Heart right ventricle (tissue), 16 donors: ENCODE measurements around the gene KAT2A. TPM values are rescaled to one million over a fixed set of nuclear protein-coding genes. Genes with fewer than 3 reads are reported as not detected.
"Not testable (repeated sequence)": the region's sequence is repeated elsewhere in the genome, so short reads cannot be mapped to it uniquely, and the experiment has no call there.

Experiments used
- ATAC-seq, 8 donors: fragments of 200-7000 bp; cut with Tn5 transposase; one replicate each; pipeline ENCODE4 v1.9.1; 2020; ENCODE audit warnings: mild to moderate bottlenecking in 8 of 8, moderate library complexity in 8 of 8, moderate number of reproducible peaks in 1 of 8
- DNase-seq, 2 donors: peaks; one replicate each; pipeline ENCODE4 v3.0.0-alpha.2; 2020
- H3K27ac ChIP-seq, 10 donors: fragments of 200-600 bp; sonication (generic) in 2 of 10; one replicate each; pipeline versions ENCODE4 v1.5.0 to v1.8.0; 2020 to 2022; ENCODE audit warnings: mild to moderate bottlenecking in 3 of 10
- H3K27me3 ChIP-seq, 7 donors: fragments of 200-600 bp; one replicate each; pipeline ENCODE4 v1.8.0; 2021 to 2022; ENCODE audit warnings: mild to moderate bottlenecking in 2 of 7
- H3K36me3 ChIP-seq, 9 donors: fragments of 200-600 bp; sonication (generic) in 1 of 9; one replicate each; pipeline versions ENCODE4 v1.5.0 to v1.8.0; 2020 to 2022; ENCODE audit warnings: mild to moderate bottlenecking in 2 of 9
- H3K4me1 ChIP-seq, 9 donors: fragments of 200-600 bp; sonication (generic) in 1 of 9; one replicate each; pipeline versions ENCODE4 v1.5.0 to v1.8.0; 2020 to 2022; ENCODE audit warnings: mild to moderate bottlenecking in 4 of 9
- H3K4me3 ChIP-seq, 10 donors: fragments of 200-600 bp; sonication (generic) in 2 of 10; one replicate each; pipeline versions ENCODE4 v1.5.0 to v1.8.0; 2020 to 2022; ENCODE audit warnings: mild to moderate bottlenecking in 7 of 10, moderate library complexity in 2 of 10
- H3K9me3 ChIP-seq, 11 donors: fragments of 200-600 bp in 10 of 11; sonication (generic) in 2 of 11; one replicate each; pipeline versions ENCODE4 v1.5.0 to v1.8.0; 2013 to 2022; ENCODE audit warnings: mild to moderate bottlenecking in 2 of 11, control low read depth in 1 of 11, moderate library complexity in 1 of 11
- WGBS, 2 donors: extraction: QIAGEN DNeasy Blood & Tissue Kit; methylation state at CpG; one replicate each; pipeline ENCODE4 v1.1.7; 2013; ENCODE audit warnings: inconsistent platforms in 1 of 2; 5-methylcytosine and 5-hydroxymethylcytosine counted together
- intact Hi-C, 10 donors: fragments of 100-400 bp; cut with DNase I; formaldehyde crosslinking; loops; one replicate each; pipeline versions ENCODE4 v1.11.1 to v1.14.2; 2022
- polyA plus RNA-seq, 2 donors: library from polyadenylated mRNA; stranded (reverse); fragments of 200-250 nt; gene quantifications; one replicate each; pipeline ENCODE4 v1.2.3, GENCODE V29; 2013
- total RNA-seq, 10 donors: library from RNA; stranded (reverse); fragmentation: NEBNext Ultra II Directional in 3 of 10; extraction: Animal tissue kit (Norgen Biotek cat#: 25700) in 3 of 10; gene quantifications; one replicate each; pipeline versions ENCODE4 v1.2.1 to v1.2.4, GENCODE V29; 2021 to 2023
- TF ChIP-seq, protein P1 (sequence below), 9 donors: fragments of 200-600 bp; sonication (generic) in 2 of 9; IDR thresholded peaks; one replicate each; pipeline versions ENCODE4 v1.5.0 to v1.8.0; 2021 to 2022; ENCODE audit warnings: antibody characterized with exemption in 9 of 9, mild to moderate bottlenecking in 5 of 9, moderate library complexity in 1 of 9
- donor health status: Arrhythmogenic right ventricular cardiomyopathy.
- donor health status: ischemic (EF 13 %, LVEDD 7.1; RV severe dilation, severe dysfunction).
- donor health status: healthy with polysubstance abuse.
- donor health status: DM: no; HTN: yes; CAD: no.
- donor health status: DM: no; HTN: no; CAD: no.
- donor health status: ischemic (EF 25% LVEDD 6.9; RV normal size, moderate dysfunction).
- donor health status: ischemic (EF 25% LVEDD 5.7; RV mildly dilated, moderate dysfunction).
- donor health status: healthy.
- donor health status: DM: yes; HTN: yes; CAD: no.
- donor health status: Ischemic cardiomyopathy.
- donor health status: ischemic (EF 35%, LVEDD 5.7; RV mildly dilated, moderate dysfunction).
- donor health status: nonischemic (EF 11% LVEDD 7.7; RV severe dilation, severe dysfunction).
- donor health status: DM: yes; HTN: yes; CAD: no.
- donor health status: PGD.
- donor health status: ischemic (EF 29% LVEDD 5.4; RV normal size, mild dysfunction).
- donor health status: nonischemic (EF 23%, LVEDD 6.1; RV moderate dilation, normal function).

The KAT2A gene
- total and polyA plus RNA-seq, 12 donors: 9.3 to 118 (median 15.0) TPM

GRCh38 chr17:42159796-42160530 lies 38.8 kb upstream of the KAT2A start:
- no peak overlapping the region for H3K4me3 ChIP-seq
- no peak overlapping the region for H3K27ac ChIP-seq
- peaks cover 0 to 17% (median 3%) of the 10 kb centered on the region in 9 donors for H3K4me1 ChIP-seq
- 76 to 82% methylated on average over 14 of the region's 14 CpGs for WGBS, 2 donors
- no peaks in the 10 kb centered on the region for H3K27me3 ChIP-seq
- DNase-seq: no peak
- TF ChIP-seq, protein P1, sequence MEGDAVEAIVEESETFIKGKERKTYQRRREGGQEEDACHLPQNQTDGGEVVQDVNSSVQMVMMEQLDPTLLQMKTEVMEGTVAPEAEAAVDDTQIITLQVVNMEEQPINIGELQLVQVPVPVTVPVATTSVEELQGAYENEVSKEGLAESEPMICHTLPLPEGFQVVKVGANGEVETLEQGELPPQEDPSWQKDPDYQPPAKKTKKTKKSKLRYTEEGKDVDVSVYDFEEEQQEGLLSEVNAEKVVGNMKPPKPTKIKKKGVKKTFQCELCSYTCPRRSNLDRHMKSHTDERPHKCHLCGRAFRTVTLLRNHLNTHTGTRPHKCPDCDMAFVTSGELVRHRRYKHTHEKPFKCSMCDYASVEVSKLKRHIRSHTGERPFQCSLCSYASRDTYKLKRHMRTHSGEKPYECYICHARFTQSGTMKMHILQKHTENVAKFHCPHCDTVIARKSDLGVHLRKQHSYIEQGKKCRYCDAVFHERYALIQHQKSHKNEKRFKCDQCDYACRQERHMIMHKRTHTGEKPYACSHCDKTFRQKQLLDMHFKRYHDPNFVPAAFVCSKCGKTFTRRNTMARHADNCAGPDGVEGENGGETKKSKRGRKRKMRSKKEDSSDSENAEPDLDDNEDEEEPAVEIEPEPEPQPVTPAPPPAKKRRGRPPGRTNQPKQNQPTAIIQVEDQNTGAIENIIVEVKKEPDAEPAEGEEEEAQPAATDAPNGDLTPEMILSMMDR (IDR thresholded peaks at IDR 0.05): no peak
- H3K9me3 ChIP-seq: peaks cover 0 to 4% (median 0%) of the 10 kb centered on the region in 11 donors
- ATAC-seq: no peak
- H3K36me3 ChIP-seq: no peaks in the 10 kb centered on the region
- intact Hi-C loops: no loop called here

GRCh38 chr17:42155614-42156045 lies 34.5 kb upstream of the KAT2A start:
- intact Hi-C loops: no loop called here
- no peak for ATAC-seq

GRCh38 chr17:42153919-42154742 lies 33.0 kb upstream of the KAT2A start:
- 4 to 6% methylated on average over 15 of the region's 15 CpGs for WGBS, 2 donors
- Histone ChIP-seq H3K4me3 (peak overlapping the region; percentile 69 to 100 (median 86)), H3K4me1 (peaks cover 8 to 59% (median 31%) of the 10 kb centered on the region in 9 donors), H3K27ac (peak overlapping the region; percentile 57 to 97 (median 86)), H3K27me3 (no peaks in the 10 kb centered on the region), H3K36me3 (peaks cover 0 to 33% (median 0%) of the 10 kb centered on the region in 9 donors), H3K9me3 (peaks cover 0 to 4% (median 0%) of the 10 kb centered on the region in 11 donors)
- intact Hi-C loops: no loop called here
- TF ChIP-seq, protein P1 (IDR thresholded peaks at IDR 0.05): no peak
- ATAC-seq (no peak), DNase-seq (no peak)

More at GRCh38 chr17:42155614-42156045, 34.5 kb upstream of the KAT2A start:
- Histone ChIP-seq H3K27me3 (no peaks in the 10 kb centered on the region), H3K4me3 (peak overlapping the region; percentile 5 to 100 (median 86)), H3K27ac (peak overlapping the region in 9 of 10 donors; percentile 55 to 97 (median 69)), H3K9me3 (peaks cover 0 to 4% (median 0%) of the 10 kb centered on the region in 11 donors), H3K4me1 (peaks cover 8 to 44% (median 31%) of the 10 kb centered on the region in 9 donors), H3K36me3 (peaks cover 0 to 18% (median 0%) of the 10 kb centered on the region in 9 donors)
- TF ChIP-seq, protein P1 (IDR thresholded peaks at IDR 0.05): no peak
- DNase-seq: no peak
- 24 to 29% methylated on average over 17 of the region's 17 CpGs for WGBS, 2 donors

GRCh38 chr17:42146911-42147607 lies 25.9 kb upstream of the KAT2A start:
- TF ChIP-seq, protein P1 (IDR thresholded peaks at IDR 0.05): no peak
- ATAC-seq: no peak
- 87 to 88% methylated on average over 13 of the region's 13 CpGs for WGBS, 2 donors
- no peak for DNase-seq
- Histone ChIP-seq H3K4me3 (no peak overlapping the region), H3K27me3 (no peaks in the 10 kb centered on the region), H3K36me3 (peaks cover 0 to 95% (median 8%) of the 10 kb centered on the region in 9 donors), H3K9me3 (no peaks in the 10 kb centered on the region), H3K27ac (no peak overlapping the region), H3K4me1 (peaks cover 5 to 48% (median 29%) of the 10 kb centered on the region in 9 donors)
- intact Hi-C loops: no loop called here

- H3K4me1 ChIP-seq: peaks cover 24 to 59% (median 48%) of the 10 kb centered on the region in 9 donors
- 92 to 94% methylated on average over 4 of the region's 4 CpGs for WGBS, 2 donors
- DNase-seq, H3K27me3 ChIP-seq, H3K9me3 ChIP-seq, intact Hi-C loops, H3K4me3 ChIP-seq, ATAC-seq: not testable (repeated sequence)
- peak overlapping the region in 6 of 10 donors; percentile 36 to 70 (median 50) for H3K27ac ChIP-seq
- H3K36me3 ChIP-seq: peaks cover 0 to 84% (median 8%) of the 10 kb centered on the region in 9 donors
Measured at GRCh38 chr17:42143138-42143537, 22.0 kb upstream of the KAT2A start.
